ENCODE data around the gene FOXP1.
A peak's percentile ranks its signal among the peaks of the same experiment; 100 is the strongest.

Gene FOXP1

GRCh38 chr3:71160785-71161546 is 422.6 kb downstream of the FOXP1 start:
- peak; percentile 40 for DNase-seq (ENCODE audit: low read depth)
- TF ChIP-seq CTCF (conservative IDR thresholded peaks at IDR 0.05; ENCODE audit: control insufficient read depth, insufficient read depth, low read depth, low read length), result no peak
- no peak overlapping the region for H3K4me3 ChIP-seq (ENCODE audit: control insufficient read depth, low read depth, low read length)

GRCh38 chr3:71156062-71156665 is 427.4 kb downstream of the FOXP1 start:
- no peak overlapping the region for H3K4me3 ChIP-seq (ENCODE audit: control insufficient read depth, low read depth, low read length)
- DNase-seq (ENCODE audit: low read depth), result no peak
- no peak for TF ChIP-seq CTCF (conservative IDR thresholded peaks at IDR 0.05; ENCODE audit: control insufficient read depth, insufficient read depth, low read depth, low read length)

- TF ChIP-seq CTCF (conservative IDR thresholded peaks at IDR 0.05; ENCODE audit: control insufficient read depth, insufficient read depth, low read depth, low read length), result no peak
- no peak overlapping the region for H3K4me3 ChIP-seq (ENCODE audit: control insufficient read depth, low read depth, low read length)
- DNase-seq (ENCODE audit: low read depth), result no peak
These were observed 428.7 kb downstream of the FOXP1 start for GRCh38 chr3:71154846-71155245.

- DNase-seq (ENCODE audit: low read depth), result no peak
- no peak overlapping the region for H3K4me3 ChIP-seq (ENCODE audit: control insufficient read depth, low read depth, low read length)
- no peak for TF ChIP-seq CTCF (conservative IDR thresholded peaks at IDR 0.05; ENCODE audit: control insufficient read depth, insufficient read depth, low read depth, low read length)
These were observed 429.8 kb downstream of the FOXP1 start for GRCh38 chr3:71153713-71154112.

- no peak for DNase-seq (ENCODE audit: low read depth)
- H3K4me3 ChIP-seq (ENCODE audit: control insufficient read depth, low read depth, low read length), result no peak overlapping the region
- no peak for TF ChIP-seq CTCF (conservative IDR thresholded peaks at IDR 0.05; ENCODE audit: control insufficient read depth, insufficient read depth, low read depth, low read length)
These were observed 430.6 kb downstream of the FOXP1 start for GRCh38 chr3:71152892-71153265.

- no peak overlapping the region for H3K4me3 ChIP-seq (ENCODE audit: control insufficient read depth, low read depth, low read length)
- TF ChIP-seq CTCF (conservative IDR thresholded peaks at IDR 0.05; ENCODE audit: control insufficient read depth, insufficient read depth, low read depth, low read length), result no peak
- no peak for DNase-seq (ENCODE audit: low read depth)
These were observed 431.3 kb downstream of the FOXP1 start for GRCh38 chr3:71152039-71152891.
